HCEC 1CT (cell line): ENCODE data around the gene PLA2G6.
"Not testable (repeated sequence)": the region's sequence is repeated elsewhere in the genome, so short reads cannot be mapped to it uniquely, and the experiment has no call there.

Source experiments
- DNase-seq: peaks from one replicate; pipeline ENCODE4 v3.0.0-alpha.2; 2017

PLA2G6 gene

GRCh38 chr22:38080850-38081635, 100.6 kb downstream of the PLA2G6 start:
- no peak for DNase-seq

GRCh38 chr22:38080474-38080849, 101.2 kb downstream of the PLA2G6 start:
- DNase-seq = no peak

- no peak for DNase-seq
Measured at GRCh38 chr22:38079804-38080203, 101.8 kb downstream of the PLA2G6 start.

GRCh38 chr22:38079208-38079607, 102.4 kb downstream of the PLA2G6 start:
- not testable (repeated sequence) for DNase-seq

- no peak for DNase-seq
Measured at GRCh38 chr22:38078046-38078840, 103.4 kb downstream of the PLA2G6 start.

- DNase-seq = no peak
Measured at GRCh38 chr22:38077595-38077994, 104.0 kb downstream of the PLA2G6 start.

- no peak for DNase-seq
Measured at GRCh38 chr22:38077096-38077495, 104.5 kb downstream of the PLA2G6 start.

GRCh38 chr22:38075961-38076360, 105.7 kb downstream of the PLA2G6 start:
- no peak for DNase-seq

GRCh38 chr22:38075105-38075825, 106.4 kb downstream of the PLA2G6 start:
- DNase-seq = no peak

- no peak for DNase-seq
Measured at GRCh38 chr22:38074181-38075104, 107.2 kb downstream of the PLA2G6 start.

GRCh38 chr22:38073150-38074130, 108.2 kb downstream of the PLA2G6 start:
- no peak for DNase-seq

GRCh38 chr22:38072322-38073149, 109.1 kb downstream of the PLA2G6 start:
- no peak for DNase-seq

- no peak for DNase-seq
Measured at GRCh38 chr22:38071421-38072321, 110.0 kb downstream of the PLA2G6 start.

GRCh38 chr22:38070250-38070921, 111.2 kb downstream of the PLA2G6 start:
- no peak for DNase-seq

GRCh38 chr22:38069372-38070249, 112.0 kb downstream of the PLA2G6 start:
- peak; percentile 29 for DNase-seq

GRCh38 chr22:38068641-38069371, 112.8 kb downstream of the PLA2G6 start:
- DNase-seq = no peak
